GM19240 (cell line): ENCODE measurements around the gene BMPR1A.

Experiments used
- DNase-seq: peaks from one replicate; pipeline ENCODE4 v3.0.0; 2011; ENCODE audit warnings: low spot score; ENCODE audit not compliant: insufficient read length

Gene BMPR1A

DNA sequence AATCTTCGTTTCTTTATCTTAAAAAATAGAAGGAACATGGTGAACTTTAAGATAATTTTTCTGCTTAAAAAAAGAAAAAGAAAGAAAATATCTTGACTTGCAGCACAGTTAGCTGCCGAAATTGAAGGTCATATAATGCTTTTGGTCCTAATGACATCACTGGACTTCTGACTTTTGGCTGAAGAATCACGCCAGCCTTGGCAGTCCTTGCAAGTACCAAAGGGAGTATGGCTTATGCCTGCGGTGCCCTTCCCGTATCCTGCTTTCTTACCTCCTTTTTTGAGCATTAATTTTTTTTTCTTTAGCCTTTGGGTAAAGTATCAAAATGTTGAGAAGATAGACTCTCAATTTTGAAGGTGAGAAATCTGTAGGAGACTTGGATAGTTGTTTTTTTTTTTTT, 7.0 kb downstream of the BMPR1A start:
- no peak for DNase-seq

DNA sequence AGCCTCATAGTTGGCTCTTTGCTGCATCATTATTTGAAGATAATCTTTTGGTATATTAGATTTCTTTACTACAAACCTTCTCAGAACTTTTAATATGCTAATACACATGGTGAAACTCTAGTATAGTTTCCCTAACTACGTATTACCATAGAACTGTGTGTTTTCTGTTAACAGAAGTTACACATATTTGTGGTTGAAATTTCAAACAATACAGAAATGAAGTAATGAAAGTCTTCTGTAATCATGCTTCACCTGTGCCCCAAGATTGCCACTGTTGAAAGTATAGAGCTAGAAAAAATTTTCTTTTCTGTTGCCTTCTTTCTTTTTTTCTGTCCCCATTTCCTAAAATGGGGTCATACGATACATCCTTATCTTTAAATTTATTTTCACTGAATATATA, 9.1 kb downstream of the BMPR1A start:
- DNase-seq: no peak

DNA sequence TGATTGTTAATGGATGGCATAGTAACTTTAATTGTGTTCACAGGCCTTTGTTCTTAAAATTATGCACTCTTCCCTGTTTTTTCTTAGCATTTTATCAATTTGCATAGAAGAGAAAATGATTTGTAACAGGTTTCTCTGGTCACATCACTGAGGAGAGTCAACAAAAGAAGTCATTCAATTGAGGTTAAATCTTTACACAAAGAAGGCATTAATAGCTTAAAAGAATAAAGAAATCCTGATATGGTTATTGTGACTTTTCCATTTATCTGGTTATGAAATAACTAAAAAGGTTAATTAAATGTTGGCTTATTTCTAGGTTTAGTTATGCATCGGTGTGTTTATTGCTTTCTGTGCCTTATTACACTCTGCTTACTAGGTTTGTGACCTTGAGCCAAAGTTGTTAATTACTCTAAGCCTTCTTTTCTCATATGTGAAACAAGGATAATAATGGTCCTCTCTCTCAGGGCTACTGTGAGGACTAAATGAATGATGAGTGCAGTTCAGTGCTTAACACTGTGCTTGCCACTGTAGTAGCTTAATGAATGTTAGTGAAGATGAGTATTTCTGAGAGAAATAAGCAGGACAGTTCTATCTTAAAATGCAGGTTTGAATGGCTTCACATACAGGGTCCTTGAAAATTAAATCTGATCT, 12.1 kb downstream of the BMPR1A start:
- no peak for DNase-seq

DNA sequence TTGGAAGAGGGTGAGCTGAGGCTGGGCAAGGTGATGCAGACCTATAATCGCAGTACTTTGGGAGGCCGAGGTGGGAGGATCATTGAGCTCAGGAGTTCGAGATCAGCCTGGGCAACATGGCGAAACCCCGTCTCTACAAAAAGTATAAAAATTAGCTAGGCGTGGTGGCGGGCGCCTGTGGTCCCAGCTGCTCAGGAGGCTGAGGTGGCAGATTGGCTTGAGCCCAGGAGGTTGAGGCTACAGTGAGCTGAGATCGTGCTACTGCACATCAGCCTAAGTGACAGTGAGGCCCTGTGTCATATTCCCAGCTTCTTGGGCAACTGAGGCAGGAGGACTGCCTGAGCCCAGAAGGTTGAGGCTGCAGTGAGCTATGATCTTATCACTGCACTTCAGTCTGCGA, 13.6 kb downstream of the BMPR1A start:
- no peak for DNase-seq

DNA sequence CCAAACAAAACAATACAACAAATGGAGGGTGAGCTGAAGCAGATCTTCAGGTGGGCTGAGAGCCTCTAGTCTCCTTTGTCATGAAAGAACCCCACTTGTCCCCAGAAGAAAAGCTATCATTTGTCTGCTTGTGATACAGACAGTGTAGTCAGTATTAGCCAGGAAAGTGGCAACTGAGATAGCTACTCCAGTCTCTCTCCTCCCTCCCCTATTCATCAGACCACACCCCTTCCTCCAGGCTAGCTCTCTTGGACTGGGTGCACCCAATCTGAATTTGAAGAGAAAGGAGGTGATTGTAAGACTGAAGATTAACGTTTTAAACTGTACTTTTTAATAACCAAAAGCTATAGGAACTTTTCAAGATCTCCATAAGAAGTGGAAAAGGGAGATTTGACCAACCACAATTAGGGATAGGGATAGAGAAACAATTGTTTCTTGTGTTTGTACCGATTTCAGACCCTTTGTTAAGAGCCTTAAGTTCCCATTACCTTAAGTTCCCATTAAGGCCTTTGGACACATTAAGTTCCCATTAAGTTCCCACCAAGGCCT, 14.1 kb downstream of the BMPR1A start:
- no peak for DNase-seq

DNA sequence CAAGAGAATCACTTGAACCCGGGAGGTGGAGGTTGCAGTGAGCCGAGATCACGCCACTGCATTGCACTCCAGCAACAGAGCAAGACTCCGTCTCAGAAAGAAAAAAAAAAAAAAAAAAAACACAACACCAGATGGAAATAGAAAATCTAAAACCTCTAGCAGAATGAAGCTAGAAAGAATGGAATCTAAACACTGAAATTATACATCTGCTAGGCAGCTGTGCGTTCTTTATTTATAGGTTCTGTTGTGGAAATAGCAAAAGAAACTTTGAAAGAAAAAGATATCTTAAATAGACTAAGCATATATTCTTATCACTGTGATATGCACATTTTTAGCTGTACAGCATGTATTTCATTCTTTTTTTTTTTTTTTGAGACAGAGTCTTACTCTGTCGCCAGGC, 17.1 kb downstream of the BMPR1A start:
- DNase-seq: no peak

DNA sequence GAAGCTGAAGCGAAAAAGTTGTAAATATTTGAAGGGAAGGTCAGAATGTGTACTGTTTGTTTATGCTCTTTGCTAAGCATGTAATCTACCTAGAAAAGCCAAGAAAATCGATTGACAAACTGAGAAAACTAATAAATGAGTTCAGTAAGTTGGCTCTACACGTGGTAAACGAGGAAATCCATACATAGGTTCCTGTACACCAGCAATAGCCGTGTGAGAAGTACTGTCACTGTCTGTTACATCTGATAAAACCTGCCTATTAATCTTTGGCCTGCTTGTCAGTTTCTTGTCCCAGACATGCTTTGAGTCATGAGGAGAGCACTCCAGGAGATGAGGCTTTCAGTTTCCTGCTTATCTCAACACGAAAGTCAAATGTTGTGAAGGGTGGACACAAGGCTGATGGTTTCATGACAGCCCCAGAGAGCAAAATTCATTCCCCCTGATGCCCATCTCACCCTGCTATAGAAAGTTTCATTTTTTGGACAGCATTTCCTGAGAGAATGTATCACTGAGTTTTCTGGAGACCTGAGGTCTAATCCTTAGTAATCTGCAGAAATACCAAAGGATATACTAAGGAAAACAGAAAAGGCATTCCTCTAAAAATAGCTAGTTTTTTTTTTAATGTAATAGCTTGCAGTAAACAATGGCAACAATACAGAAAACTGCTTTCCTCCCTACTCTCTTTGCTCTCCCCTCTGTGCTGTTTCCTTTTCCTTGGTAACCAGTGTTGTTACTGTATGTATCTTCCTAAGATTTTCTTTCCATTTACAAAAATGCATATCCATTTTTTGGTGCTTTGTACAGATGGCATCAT, 18.8 kb downstream of the BMPR1A start:
- DNase-seq: no peak

DNA sequence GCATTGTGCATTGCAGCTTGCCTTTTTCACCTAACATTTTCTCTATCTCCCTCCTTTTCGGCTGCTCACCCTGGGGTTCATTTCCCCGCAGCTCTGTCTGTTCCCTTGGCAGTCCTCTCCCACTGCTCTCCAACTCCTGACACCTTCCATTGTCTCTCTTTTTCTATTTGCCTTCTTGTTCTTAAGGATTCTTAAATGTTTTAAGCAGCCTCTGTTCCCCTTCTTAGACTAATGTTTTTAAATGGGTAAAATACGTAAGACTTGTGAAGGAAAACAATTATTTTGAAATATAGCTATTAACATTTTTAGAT, 19.4 kb downstream of the BMPR1A start:
- no peak for DNase-seq

DNA sequence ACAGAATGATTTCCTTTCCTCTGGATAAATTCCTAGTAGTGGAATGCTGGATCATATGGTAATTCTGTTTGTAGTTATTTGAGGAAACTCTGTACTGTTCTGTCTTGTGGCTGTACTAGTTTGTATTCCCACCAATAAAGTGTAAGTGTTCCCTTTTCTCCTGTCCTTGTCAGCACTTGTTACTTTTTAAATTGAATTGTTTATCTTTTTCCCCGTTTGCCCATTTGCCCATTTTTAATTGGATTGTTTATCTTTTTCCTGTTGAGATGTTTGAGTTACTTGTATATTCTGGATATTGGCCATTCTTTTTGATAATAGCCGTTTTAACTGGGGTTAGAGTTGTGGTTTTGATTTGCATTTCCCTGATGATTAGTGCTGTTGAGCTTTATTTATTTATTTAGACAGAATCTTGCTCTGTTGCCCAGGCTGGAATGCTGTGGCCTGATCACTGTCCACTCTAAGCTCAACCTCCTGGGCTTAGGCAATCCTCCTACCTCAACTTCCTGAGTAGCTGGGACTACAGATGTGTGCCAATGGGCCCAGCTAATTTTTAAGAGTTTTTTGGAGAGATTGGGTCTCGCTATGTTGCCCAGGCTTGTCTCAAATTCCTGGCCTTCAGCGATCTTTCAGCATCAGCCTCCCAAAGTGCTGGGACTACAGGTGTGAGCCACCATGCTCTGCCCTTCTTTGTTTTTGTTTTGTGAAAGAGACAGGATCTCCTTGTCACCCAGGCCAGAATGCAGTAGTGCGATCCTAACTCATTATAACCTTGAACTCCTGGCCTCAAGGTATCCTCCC, 23.0 kb downstream of the BMPR1A start:
- DNase-seq: no peak

DNA sequence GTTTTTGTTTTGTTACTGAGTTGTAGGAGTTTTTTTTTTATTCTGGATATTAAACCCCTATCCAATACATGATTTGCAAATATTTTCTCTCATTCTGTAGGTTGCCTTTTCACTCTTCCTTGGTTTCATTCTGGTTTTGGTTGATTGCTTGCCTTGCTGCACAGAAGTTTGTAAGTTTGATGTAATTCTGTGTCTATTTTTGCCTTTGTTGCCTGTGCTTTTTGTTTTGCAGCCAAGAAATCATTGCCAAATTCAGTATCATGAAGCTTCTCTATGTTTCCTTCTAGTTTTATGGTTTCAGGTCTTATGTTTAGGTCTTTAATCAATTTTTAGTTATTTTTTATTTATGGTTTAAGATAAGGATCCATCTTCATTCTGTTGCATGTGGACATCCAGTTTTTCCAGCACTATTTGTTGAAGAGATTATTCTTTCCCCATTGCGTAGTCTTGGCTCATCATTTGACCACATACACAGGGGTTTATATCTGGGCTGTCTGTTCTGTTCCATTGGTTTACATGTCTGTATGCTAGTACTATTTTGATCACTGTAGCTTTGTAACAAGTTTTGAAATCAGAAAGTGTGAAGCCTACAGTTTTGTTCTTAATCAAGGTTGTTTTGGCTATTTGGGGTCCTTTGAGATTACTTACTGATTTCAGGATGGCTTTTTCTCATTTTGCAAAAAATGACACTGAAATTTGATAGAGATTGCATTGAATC, 26.4 kb downstream of the BMPR1A start:
- DNase-seq: no peak

DNA sequence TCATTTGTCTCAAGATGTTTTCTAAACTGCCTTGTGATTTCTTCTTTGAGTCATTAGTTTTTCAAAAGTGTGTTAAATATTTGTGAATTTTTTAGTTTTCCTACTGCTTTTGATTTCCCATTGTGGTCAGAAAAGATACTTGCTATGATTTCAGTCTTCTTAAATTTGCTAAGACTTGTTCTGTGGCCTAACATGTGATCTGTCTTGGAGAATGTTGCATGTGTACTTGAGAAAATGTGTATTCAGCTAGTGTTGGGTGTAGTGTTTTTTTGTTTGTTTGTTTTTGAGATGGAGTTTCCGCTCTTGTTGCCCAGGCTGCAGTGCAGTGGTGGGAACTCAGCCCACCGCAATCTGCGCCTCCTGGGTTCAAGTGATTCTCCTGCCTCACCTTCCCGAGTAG, 28.6 kb downstream of the BMPR1A start:
- DNase-seq: no peak

DNA sequence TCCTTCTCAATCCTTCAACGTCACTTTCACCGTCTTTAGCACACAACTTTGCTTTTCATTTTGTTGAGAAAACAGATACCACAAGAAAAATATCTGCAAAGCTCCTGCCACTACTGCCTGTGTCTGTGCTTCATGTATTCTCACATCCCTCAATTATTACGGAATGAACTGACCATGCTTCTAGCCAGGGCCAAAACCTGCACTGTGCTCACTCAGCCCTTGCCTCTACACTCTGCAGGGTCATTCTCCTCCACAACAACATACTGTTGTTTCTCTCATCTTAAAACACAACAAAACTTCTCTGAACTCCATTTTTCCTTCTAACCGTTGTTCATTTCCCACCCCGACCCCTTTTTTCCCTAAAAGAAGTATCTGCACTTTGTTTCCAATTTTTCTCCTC, 29.5 kb downstream of the BMPR1A start:
- DNase-seq: no peak

DNA sequence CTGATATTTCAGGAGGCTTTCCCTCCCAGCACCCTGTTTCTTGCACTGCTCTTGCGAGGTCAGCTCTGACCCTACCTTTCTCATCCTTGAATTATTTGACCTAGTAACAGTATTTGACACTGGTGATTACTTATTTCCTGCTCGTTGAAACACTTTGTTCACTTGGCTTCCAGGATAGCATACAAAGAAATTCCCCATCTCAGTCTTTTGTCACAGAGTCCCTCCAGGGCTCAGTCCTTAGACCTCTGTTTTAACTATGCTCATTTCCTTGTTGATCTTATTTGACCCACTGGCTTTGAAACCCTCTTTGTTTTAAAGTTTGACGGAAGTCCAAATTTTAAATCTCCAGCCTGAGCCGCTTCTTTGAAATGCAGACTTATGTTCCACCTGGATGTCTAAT, 29.9 kb downstream of the BMPR1A start:
- no peak for DNase-seq

DNA sequence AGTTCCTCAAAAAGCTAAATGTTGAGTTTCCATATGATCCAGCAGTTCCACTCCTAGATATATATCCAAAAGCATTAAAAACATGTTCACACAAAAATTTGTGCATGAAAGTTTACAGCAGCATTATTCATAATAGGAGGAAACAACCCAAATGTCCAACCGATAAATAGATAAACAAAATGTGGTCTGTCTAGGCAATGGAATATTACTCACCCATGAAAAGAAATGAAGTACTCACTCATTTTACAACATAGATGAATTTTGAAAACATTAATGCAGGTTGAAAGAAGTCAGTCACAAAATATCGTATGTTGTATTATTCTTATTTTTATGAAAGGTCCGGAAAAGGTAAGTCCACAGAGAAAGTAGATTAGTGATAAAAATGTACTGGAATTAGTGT, 34.0 kb downstream of the BMPR1A start:
- DNase-seq: no peak

DNA sequence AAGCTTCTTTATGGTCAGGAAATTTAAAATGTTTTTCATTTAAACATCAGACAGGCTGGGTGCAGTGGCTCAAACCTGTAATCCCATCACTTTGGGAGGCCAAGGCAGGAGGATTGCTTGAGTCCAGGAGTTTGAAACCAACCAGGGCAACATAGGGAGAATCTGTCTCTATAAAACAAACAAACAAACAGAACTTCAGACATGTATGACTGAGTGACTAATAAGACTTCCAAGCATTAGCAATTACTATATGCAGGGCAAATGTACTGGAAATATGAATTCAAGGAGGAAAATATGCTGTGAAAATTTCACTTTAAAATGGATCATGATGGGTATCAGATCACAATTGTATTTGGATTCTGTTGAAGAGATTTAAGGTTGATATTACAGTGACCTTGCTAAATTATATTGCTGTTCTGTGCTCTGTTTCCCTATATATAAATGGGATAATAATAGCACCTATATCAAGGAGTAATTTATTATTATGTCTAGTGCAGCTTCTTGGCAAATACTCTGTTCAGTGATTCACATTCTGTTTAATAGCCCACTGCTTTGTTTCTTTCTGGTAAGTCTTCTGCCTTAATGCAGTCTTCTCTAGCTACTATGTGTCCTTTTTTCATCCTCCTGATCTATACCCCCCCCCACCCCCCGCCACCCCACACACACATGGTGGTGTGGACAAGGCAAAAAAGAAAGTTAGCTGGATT, 36.2 kb downstream of the BMPR1A start:
- no peak for DNase-seq

DNA sequence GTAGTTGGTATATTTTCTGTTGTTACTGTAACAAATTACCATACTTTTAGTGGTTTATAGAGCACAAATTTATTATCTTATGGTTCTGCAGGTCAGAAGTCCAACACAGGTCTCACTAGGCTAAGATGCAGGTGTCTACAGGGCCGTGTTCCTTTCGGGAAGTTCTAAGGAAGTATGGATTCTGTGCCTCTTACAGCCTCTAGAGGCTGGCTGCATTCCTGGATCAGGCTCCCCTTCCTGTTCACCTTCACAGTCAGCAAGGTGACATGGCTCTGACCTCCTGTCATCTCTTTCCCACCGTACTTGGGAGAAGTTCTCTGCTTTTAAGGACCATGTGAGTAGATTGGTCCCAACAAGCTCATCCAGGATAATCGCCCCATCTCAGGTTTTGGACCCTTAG, 37.3 kb downstream of the BMPR1A start:
- DNase-seq: no peak

DNA sequence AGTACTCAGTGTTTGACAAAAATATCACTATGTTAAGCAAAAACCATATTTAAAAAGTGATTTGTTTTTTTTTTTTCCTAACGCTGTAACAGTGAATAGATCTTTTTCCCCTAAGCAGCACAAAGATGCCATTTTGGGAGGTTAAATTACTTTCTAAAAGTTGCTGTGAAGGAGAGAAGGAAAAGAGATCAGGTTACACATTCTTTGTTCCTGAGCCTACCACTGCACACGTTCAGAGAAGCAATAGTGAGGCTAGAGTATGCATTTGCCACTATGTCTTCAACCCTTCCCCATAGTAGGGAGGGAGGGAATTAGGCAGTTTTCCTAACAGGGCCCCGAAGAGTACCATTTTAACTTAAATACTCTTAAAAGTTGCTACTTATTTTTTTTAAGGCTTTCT, 38.9 kb downstream of the BMPR1A start:
- DNase-seq: no peak

DNA sequence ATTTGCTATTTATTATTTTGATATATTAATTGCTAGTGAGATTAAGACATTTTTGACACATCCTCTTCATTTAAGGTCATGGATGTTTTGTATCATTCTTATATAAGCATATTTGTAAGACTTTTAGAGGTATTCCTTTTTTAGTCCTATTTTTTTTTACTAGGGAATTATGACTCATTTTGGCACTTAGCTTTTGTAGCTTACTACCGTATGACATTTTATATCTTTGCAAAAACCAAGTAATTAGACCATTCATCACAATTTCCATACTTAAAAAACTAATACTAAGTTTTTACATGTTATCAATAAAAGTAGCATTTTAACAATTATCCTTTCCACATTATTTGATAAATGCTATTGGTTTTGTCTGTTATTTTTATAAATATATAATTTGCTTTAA, 41.6 kb downstream of the BMPR1A start:
- no peak for DNase-seq

DNA sequence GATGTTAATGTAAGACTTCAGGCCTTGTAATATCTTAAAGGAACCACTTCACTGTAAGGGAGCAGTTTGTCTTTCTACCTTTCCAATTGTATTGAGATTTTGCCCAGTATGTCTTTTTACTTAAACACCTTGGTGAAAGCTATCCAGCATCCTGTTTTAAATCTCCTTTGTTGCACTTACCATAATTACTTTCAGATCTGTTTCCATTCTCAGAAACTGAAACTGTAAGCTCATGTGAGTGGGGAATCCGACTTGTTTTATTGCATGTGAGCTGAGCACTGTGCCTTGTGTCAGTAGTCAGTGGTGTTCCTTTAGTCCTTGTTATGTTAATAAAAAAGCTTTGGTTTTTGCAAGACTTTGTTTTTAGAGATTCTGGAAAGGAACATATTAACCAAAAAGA, 42.2 kb downstream of the BMPR1A start:
- DNase-seq: peak; percentile 9

DNA sequence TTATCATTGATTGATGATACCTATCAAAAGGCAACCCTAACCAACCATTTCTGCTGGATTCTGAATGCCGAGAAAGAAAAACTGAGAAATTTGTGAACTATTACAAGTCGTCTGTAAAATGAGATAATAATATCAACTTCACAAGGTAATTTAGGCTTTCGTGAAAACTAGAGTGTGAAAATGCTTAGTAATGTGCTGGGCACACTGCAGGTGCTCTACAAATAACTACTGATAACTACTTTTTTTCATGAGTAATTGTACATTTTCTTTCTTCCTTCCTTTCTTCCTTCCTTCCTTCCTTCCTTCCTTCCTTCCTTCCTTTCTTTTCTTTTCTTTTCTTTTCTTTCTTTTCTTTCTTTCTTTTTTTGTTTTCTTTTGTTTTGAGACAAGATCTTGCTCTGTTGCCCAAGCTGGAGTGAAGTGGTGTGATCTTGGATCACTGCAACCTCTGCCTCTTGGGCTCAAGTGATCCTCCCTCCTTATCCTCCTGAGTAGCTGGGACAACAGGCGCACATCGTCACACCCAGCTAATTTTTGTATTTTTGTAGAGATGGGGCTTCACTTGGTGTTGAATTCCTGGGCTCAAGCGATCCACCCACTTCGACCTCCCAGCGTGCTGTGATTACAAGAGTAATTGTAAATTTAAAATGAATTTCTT, 42.9 kb downstream of the BMPR1A start:
- DNase-seq: no peak

DNA sequence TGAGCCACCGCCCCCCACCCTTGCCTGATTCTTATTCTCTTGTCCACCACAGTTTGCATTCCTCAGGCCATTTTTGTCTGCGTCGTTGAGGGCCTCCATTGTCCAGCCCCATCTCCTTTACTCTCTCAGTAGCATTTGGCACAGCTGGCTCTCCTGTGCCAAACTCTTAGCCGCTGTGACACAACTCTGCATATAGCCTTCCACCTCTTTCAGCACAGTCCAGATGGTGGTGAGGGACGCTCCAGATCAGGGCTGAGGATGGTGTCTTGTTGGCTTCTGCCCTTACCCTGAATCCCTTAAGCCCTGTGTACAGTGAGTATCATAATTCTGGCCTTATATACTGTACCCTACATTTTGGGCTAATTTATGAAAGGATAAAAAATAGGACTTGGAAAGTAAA, 45.6 kb downstream of the BMPR1A start:
- DNase-seq: no peak
